Lower leg skin (tissue), 3 donors: ENCODE data around the gene OR8B4.

Experiments
- CTCF ChIP-seq, 3 donors: fragments of 450-650 bp; IDR thresholded peaks; one replicate each; pipeline ENCODE4 v1.5.1; 2016; ENCODE audit warnings: antibody characterized with exemption in 3 of 3, mild to moderate bottlenecking in 3 of 3, moderate library complexity in 2 of 3
- POLR2A ChIP-seq, 2 donors: fragments of 450-650 bp; IDR thresholded peaks; one replicate each; pipeline ENCODE4 v1.6.1; 2016 to 2017; ENCODE audit warnings: antibody characterized with exemption in 2 of 2, mild to moderate bottlenecking in 1 of 2, moderate library complexity in 1 of 2

- TF ChIP-seq CTCF (IDR thresholded peaks at IDR 0.05) (no peak), POLR2A (IDR thresholded peaks at IDR 0.05) (no peak)
Measured at GRCh38 chr11:124467381-124467927, 42.8 kb upstream of the OR8B4 start.
